PC-3 (cell line): ENCODE data around the gene MORN5.

ENCODE experiments used
- CTCF ChIP-seq: fragments of 300-600 bp; sonication (generic); conservative IDR thresholded peaks from 2 replicates; pipeline ENCODE4 v1.5.1; 2017; ENCODE audit warnings: antibody characterized with exemption, low read depth, mild to moderate bottlenecking, low read length
- EZH2 ChIP-seq: fragments of 300-600 bp; sonication (generic); IDR thresholded peaks from one replicate; pipeline ENCODE4 v1.6.1; 2017; ENCODE audit warnings: antibody characterized with exemption, mild to moderate bottlenecking, low read length; ENCODE audit not compliant: unreplicated experiment

- TF ChIP-seq CTCF: no peak
- TF ChIP-seq EZH2: no peak
These were observed 40.0 kb upstream of the MORN5 start for GRCh38 chr9:122119721-122120120.
